HepG2 (cell line): ENCODE results near the gene NLRP6. TPM values are rescaled to one million over a fixed set of nuclear protein-coding genes. Genes with fewer than 3 reads are reported as not detected.

Source experiments
- AKNA ChIP-seq: sonication (generic); formaldehyde crosslinking; IDR thresholded peaks from 2 replicates; pipeline ENCODE4 v1.4.0; 2020; ENCODE audit warnings: missing genetic modification reagents, borderline replicate concordance
- ELF3 ChIP-seq: IDR thresholded peaks from 2 replicates; pipeline ENCODE4 v1.6.1; 2016; ENCODE audit warnings: missing genetic modification reagents, missing compliant biosample characterization
- HCFC1 ChIP-seq: fragments of 150-350 bp; IDR thresholded peaks from 2 replicates; pipeline ENCODE4 v1.6.1; 2014; ENCODE audit warnings: low read depth, low read length
- MIER3 ChIP-seq: IDR thresholded peaks from 2 replicates; pipeline ENCODE4 v1.6.1; 2016; ENCODE audit warnings: missing compliant biosample characterization, borderline replicate concordance
- MLXIP ChIP-seq: sonication (generic); formaldehyde crosslinking; IDR thresholded peaks from 2 replicates; pipeline ENCODE4 v1.9.0; 2021; ENCODE audit warnings: missing genetic modification reagents, borderline replicate concordance
- TCF7 ChIP-seq: sonication (generic); IDR thresholded peaks from 2 replicates; pipeline ENCODE4 v1.6.1; 2016; ENCODE audit warnings: antibody characterized with exemption, low read depth
- ZMYM2 ChIP-seq: sonication (generic); formaldehyde crosslinking; IDR thresholded peaks from 2 replicates; pipeline ENCODE4 v1.8.0; 2022; ENCODE audit warnings: mild to moderate bottlenecking, missing genetic modification reagents
- ZMYM4 ChIP-seq: sonication (generic); formaldehyde crosslinking; IDR thresholded peaks from 2 replicates; pipeline ENCODE4 v1.8.1; 2023; ENCODE audit warnings: mild to moderate bottlenecking, missing genetic modification reagents
- ZNF615 ChIP-seq: sonication (generic); formaldehyde crosslinking; IDR thresholded peaks from 2 replicates; pipeline ENCODE4 v1.5.0; 2020; ENCODE audit warnings: mild to moderate bottlenecking, missing genetic modification reagents, borderline replicate concordance
- polyA plus RNA-seq, 8 experiments: library from polyadenylated mRNA; depleted of rRNA in 3 of 8; stranded (reverse) in 7 of 8; unstranded in 1 of 8; fragments of >200 nt; fragmentation: Illumina TruSeq in 4 of 8; extraction: Trizol in 4 of 8; gene quantifications; 2 replicates each; pipeline versions ENCODE4 v1.2.1 to v1.2.3, GENCODE V29; 2011 to 2016; ENCODE audit warnings: low read depth in 4 of 8, missing spikeins in 1 of 8, mixed read lengths in 1 of 8; ENCODE audit not compliant: insufficient read depth in 1 of 8
- total RNA-seq, 5 experiments: library from RNA; depleted of rRNA; stranded (reverse); fragments of >200 nt; fragmentation: Illumina TruSeq; extraction: Trizol; gene quantifications; 2 replicates each; pipeline ENCODE4 v1.2.3, GENCODE V29; 2016; ENCODE audit warnings: low read depth in 1 of 5
- TF ChIP-seq, protein P1 (sequence below): sonication (generic); formaldehyde crosslinking; conservative IDR thresholded peaks from 2 replicates; pipeline ENCODE4 v1.4.0; 2020; ENCODE audit warnings: missing genetic modification reagents
- TF ChIP-seq, protein P2 (sequence below): sonication (generic); formaldehyde crosslinking; IDR thresholded peaks from one replicate; pipeline ENCODE4 v1.5.1; 2020; ENCODE audit warnings: mild to moderate bottlenecking, missing genetic modification reagents; ENCODE audit errors: not compliant biosample characterization

The NLRP6 gene
- total and polyA plus RNA-seq, 2 of the 13 experiments (the other 11 are each of a cell fraction or from before 2014, with no cell fraction given) = not detected

DNA sequence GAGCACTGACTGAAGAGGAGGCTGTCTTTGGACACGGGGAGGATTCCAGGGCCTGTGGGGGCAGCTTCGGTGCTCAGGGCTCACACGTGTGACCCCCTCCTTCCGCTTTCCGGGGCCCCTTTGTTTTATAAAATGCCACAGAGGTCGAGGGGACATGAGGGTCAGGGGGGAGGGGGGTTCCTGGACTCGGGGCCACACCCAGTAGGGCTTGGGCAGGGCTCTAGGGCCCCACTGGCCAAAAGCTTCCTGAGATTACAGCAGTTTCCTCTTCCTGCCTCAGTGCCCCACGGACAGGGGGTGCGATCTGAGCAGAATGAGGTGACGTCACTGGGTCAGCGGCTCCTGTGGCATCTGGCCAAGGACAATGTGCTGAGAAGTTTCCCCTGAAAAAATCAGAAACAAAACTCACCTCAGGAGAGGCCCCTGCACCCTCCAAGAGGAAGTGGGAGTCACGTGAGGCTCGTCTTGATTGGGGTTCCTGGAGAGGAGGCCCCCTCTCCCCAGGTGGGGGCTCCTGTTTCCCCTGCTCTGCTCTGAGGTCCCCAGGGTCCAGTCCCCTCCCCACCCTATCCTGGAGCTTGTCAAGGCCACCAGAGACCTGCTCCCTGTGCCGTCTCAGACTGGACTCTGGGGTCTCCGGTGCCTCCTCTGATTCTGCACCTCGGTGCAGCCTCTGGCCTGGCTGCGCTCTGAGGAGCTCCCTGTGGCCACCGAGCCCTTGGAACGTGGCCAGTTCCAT is 48.8 kb downstream of the NLRP6 start (continued):
- TF ChIP-seq, protein P1, sequence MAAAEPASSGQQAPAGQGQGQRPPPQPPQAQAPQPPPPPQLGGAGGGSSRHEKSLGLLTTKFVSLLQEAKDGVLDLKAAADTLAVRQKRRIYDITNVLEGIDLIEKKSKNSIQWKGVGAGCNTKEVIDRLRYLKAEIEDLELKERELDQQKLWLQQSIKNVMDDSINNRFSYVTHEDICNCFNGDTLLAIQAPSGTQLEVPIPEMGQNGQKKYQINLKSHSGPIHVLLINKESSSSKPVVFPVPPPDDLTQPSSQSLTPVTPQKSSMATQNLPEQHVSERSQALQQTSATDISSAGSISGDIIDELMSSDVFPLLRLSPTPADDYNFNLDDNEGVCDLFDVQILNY = no peak
- TF ChIP-seq ZMYM2 (CRISPR knock-in tag) = no peak
- TF ChIP-seq ELF3 (CRISPR knock-in tag) = peak; percentile 44
- no peak for TF ChIP-seq ZNF615 (CRISPR knock-in tag)
- peak; percentile 4; the same call in 1 of the 2 replicates for TF ChIP-seq ZMYM4 (CRISPR knock-in tag)
- TF ChIP-seq MIER3 (CRISPR knock-in tag) = no peak
- no peak for TF ChIP-seq AKNA (CRISPR knock-in tag)
- no peak for TF ChIP-seq HCFC1
- no peak for TF ChIP-seq TCF7
- no peak for TF ChIP-seq MLXIP (CRISPR knock-in tag)
- TF ChIP-seq, protein P2, sequence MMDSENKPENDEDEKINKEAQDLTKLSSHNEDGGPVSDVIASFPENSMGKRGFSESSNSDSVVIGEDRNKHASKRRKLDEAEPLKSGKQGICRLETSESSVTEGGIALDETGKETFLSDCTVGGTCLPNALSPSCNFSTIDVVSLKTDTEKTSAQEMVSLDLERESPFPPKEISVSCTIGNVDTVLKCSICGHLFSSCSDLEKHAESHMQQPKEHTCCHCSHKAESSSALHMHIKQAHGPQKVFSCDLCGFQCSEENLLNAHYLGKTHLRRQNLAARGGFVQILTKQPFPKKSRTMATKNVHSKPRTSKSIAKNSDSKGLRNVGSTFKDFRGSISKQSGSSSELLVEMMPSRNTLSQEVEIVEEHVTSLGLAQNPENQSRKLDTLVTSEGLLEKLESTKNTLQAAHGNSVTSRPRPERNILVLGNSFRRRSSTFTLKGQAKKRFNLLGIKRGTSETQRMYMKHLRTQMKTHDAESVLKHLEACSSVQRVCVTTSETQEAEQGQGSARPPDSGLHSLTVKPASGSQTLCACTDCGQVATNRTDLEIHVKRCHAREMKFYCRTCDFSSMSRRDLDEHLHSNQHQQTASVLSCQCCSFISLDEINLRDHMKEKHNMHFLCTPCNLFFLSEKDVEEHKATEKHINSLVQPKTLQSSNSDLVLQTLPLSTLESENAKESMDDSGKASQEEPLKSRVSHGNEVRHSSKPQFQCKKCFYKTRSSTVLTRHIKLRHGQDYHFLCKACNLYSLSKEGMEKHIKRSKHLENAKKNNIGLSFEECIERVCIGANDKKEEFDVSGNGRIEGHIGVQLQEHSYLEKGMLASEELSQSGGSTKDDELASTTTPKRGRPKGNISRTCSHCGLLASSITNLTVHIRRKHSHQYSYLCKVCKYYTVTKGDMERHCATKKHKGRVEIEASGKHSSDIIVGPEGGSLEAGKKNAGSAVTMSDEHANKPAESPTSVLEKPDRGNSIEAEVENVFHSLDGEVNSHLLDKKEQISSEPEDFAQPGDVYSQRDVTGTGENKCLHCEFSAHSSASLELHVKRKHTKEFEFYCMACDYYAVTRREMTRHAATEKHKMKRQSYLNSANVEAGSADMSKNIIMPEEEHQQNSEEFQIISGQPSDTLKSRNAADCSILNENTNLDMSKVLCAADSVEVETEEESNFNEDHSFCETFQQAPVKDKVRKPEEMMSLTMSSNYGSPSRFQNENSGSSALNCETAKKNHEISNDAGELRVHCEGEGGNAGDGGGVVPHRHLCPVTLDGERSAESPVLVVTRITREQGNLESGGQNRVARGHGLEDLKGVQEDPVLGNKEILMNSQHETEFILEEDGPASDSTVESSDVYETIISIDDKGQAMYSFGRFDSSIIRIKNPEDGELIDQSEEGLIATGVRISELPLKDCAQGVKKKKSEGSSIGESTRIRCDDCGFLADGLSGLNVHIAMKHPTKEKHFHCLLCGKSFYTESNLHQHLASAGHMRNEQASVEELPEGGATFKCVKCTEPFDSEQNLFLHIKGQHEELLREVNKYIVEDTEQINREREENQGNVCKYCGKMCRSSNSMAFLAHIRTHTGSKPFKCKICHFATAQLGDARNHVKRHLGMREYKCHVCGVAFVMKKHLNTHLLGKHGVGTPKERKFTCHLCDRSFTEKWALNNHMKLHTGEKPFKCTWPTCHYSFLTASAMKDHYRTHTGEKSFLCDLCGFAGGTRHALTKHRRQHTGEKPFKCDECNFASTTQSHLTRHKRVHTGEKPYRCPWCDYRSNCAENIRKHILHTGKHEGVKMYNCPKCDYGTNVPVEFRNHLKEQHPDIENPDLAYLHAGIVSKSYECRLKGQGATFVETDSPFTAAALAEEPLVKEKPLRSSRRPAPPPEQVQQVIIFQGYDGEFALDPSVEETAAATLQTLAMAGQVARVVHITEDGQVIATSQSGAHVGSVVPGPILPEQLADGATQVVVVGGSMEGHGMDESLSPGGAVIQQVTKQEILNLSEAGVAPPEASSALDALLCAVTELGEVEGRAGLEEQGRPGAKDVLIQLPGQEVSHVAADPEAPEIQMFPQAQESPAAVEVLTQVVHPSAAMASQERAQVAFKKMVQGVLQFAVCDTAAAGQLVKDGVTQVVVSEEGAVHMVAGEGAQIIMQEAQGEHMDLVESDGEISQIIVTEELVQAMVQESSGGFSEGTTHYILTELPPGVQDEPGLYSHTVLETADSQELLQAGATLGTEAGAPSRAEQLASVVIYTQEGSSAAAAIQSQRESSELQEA (CRISPR knock-in tag) = peak; percentile 40
